ENCODE results near the gene ZSWIM6. TPM values are rescaled to one million over a fixed set of nuclear protein-coding genes. Genes with fewer than 3 reads are reported as not detected.

ZSWIM6 gene
- total RNA-seq, 1 donor from 2014 or later: 20.3 TPM

DNA sequence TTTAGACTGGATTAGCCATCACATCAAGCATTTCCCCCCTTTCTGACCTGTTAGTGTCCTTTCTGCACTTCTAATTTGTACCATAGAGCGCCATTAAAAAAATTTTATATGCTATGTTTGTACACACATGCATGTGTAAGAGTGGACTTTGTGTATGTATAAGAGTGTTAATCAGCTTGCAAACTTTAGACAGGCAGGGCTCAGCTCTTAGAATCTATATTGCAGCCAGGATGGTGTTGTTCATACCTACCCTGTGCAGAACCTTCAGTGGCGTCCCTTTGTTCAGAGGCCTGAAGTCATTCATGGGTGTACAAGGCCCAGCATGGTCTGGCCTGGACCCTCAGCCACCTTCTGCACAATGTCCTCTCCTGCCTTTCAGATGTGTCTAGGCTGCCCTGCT, 19.7 kb downstream of the ZSWIM6 start:
- Mint-ChIP-seq H3K9me3 (ENCODE audit: low read depth) (no peaks in the 10 kb centered on the region), H3K4me1 (ENCODE audit: low read depth) (peaks cover 55% of the 10 kb centered on the region), H3K27ac (ENCODE audit: unreplicated experiment) (no peak overlapping the region), H3K4me3 (ENCODE audit: unreplicated experiment) (no peak overlapping the region), H3K27me3 (ENCODE audit: low read depth) (no peaks in the 10 kb centered on the region), H3K36me3 (ENCODE audit: low read depth) (no peaks in the 10 kb centered on the region)
- TF ChIP-seq, protein P1, sequence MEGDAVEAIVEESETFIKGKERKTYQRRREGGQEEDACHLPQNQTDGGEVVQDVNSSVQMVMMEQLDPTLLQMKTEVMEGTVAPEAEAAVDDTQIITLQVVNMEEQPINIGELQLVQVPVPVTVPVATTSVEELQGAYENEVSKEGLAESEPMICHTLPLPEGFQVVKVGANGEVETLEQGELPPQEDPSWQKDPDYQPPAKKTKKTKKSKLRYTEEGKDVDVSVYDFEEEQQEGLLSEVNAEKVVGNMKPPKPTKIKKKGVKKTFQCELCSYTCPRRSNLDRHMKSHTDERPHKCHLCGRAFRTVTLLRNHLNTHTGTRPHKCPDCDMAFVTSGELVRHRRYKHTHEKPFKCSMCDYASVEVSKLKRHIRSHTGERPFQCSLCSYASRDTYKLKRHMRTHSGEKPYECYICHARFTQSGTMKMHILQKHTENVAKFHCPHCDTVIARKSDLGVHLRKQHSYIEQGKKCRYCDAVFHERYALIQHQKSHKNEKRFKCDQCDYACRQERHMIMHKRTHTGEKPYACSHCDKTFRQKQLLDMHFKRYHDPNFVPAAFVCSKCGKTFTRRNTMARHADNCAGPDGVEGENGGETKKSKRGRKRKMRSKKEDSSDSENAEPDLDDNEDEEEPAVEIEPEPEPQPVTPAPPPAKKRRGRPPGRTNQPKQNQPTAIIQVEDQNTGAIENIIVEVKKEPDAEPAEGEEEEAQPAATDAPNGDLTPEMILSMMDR (IDR thresholded peaks at IDR 0.05): no peak
- DNase-seq (ENCODE audit: low spot score): no peak

DNA sequence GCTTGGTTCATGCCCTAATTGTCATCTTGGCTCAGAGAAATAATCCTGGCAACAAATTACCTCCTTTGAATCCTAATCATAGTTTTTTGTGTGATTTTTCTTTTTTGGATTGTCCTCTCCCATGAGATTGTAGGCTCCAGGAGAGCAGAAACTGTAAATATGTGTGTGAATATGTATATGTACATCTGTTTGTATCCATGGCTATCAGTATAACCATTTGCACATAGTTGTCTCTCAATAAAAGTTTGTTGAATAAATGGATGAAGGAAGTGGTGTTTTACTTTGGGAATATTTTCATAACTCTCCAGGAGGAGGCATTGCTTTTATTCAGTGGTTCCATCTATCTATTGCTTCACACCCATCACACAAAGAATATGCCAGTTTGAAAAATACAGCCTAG, 20.1 kb downstream of the ZSWIM6 start:
- TF ChIP-seq, protein P1 (IDR thresholded peaks at IDR 0.05): no peak
- Mint-ChIP-seq H3K36me3 (ENCODE audit: low read depth) (no peaks in the 10 kb centered on the region), H3K27me3 (ENCODE audit: low read depth) (no peaks in the 10 kb centered on the region), H3K9me3 (ENCODE audit: low read depth) (peaks cover 3% of the 10 kb centered on the region), H3K4me3 (ENCODE audit: unreplicated experiment) (no peak overlapping the region), H3K4me1 (ENCODE audit: low read depth) (peaks cover 50% of the 10 kb centered on the region), H3K27ac (ENCODE audit: unreplicated experiment) (no peak overlapping the region)
- no peak for DNase-seq (ENCODE audit: low spot score)

DNA sequence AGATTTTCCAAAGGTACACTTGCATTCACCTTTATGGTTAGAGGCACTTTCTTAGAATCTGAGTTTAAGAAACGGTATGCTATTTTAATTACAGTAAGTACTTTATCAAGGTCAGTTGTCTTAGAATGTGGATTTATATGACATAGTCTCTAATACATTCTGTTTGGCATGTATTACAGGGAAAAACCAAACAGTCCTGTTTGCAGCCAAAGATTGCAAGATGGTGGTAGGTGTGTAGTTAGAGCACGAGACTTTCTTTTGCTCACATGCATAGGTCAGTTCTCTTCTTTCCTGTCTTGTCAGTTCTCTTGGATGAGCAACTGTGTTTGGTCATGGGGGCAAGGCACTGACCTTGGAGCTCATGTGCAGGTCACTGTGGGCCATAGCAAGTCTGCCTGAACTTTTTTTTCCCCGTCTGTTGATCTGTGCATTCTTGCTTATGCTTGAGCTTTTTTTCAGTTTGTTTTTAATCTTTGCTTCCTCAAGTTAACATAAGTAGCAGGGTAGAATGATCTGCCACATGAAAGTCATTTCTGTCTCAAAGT, 20.6 kb downstream of the ZSWIM6 start:
- Mint-ChIP-seq H3K27me3 (ENCODE audit: low read depth) (no peaks in the 10 kb centered on the region), H3K36me3 (ENCODE audit: low read depth) (no peaks in the 10 kb centered on the region), H3K4me3 (ENCODE audit: unreplicated experiment) (no peak overlapping the region), H3K9me3 (ENCODE audit: low read depth) (peaks cover 3% of the 10 kb centered on the region), H3K27ac (ENCODE audit: unreplicated experiment) (no peak overlapping the region), H3K4me1 (ENCODE audit: low read depth) (peaks cover 47% of the 10 kb centered on the region)
- no peak for DNase-seq (ENCODE audit: low spot score)
- TF ChIP-seq, protein P1 (IDR thresholded peaks at IDR 0.05): no peak

DNA sequence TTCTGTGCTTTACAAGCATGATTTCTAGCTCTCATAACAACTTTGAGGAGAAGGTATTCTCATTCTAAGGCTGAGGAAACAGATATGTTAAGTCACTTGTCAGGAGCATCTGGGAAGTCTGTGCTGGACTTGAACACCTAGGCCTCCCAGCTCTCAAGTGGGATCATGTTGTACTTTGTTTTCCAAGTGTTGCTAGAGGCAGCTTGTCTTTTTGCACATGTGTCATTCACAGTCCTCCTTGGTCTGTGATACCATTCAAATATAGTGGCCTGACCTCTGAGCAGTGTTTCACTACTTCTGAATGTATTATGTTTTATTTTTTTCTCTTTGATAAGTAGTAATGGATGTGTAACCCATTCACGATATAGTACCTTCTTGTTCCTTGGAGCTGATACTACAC, 21.2 kb downstream of the ZSWIM6 start:
- H3K9me3 Mint-ChIP-seq (ENCODE audit: low read depth): peaks cover 6% of the 10 kb centered on the region
- no peaks in the 10 kb centered on the region for H3K36me3 Mint-ChIP-seq (ENCODE audit: low read depth)
- H3K27ac Mint-ChIP-seq (ENCODE audit: unreplicated experiment): no peak overlapping the region
- TF ChIP-seq, protein P1 (IDR thresholded peaks at IDR 0.05): no peak
- H3K27me3 Mint-ChIP-seq (ENCODE audit: low read depth): no peaks in the 10 kb centered on the region
- peaks cover 47% of the 10 kb centered on the region for H3K4me1 Mint-ChIP-seq (ENCODE audit: low read depth)
- H3K4me3 Mint-ChIP-seq (ENCODE audit: unreplicated experiment): no peak overlapping the region
- no peak for DNase-seq (ENCODE audit: low spot score)

DNA sequence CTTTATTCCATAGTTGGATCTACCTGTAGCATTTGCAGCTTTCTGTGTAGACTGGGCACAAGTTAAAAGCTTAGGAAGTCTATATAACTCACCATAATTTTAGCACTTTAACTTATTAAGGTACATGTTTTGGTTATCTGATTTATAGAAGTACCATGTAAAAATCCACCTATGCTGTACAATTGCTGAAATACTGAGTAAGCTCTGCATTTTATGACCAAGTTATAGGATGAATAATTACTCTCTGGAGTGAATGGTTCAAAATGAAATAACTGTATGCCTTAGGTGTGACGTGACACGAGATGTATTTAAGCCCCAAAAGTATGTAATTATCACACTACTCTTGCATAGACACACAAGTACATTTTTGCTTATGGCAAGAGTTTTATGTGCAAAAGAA, 22.1 kb downstream of the ZSWIM6 start:
- peaks cover 6% of the 10 kb centered on the region for H3K9me3 Mint-ChIP-seq (ENCODE audit: low read depth)
- peaks cover 44% of the 10 kb centered on the region for H3K4me1 Mint-ChIP-seq (ENCODE audit: low read depth)
- no peaks in the 10 kb centered on the region for H3K27me3 Mint-ChIP-seq (ENCODE audit: low read depth)
- TF ChIP-seq, protein P1 (IDR thresholded peaks at IDR 0.05): no peak
- DNase-seq (ENCODE audit: low spot score): no peak
- H3K4me3 Mint-ChIP-seq (ENCODE audit: unreplicated experiment): no peak overlapping the region
- H3K36me3 Mint-ChIP-seq (ENCODE audit: low read depth): no peaks in the 10 kb centered on the region
- H3K27ac Mint-ChIP-seq (ENCODE audit: unreplicated experiment): no peak overlapping the region

Data from chondrocyte (in vitro differentiated cells).